KMS-11 (cell line): ENCODE data around the gene PTPRK.

Experiments
- H2AFZ ChIP-seq: fragments of 200-600 bp; sonication (generic); 2 replicates; pipeline ENCODE4 v1.6.1; 2016; ENCODE audit warnings: antibody characterized with exemption, mixed run types, low read depth
- H3K27ac ChIP-seq: fragments of 200-600 bp; sonication (generic); 2 replicates; pipeline ENCODE4 v1.6.1; 2016; ENCODE audit warnings: mild to moderate bottlenecking, mixed run types
- H3K27me3 ChIP-seq: fragments of 200-600 bp; sonication (generic); 2 replicates; pipeline ENCODE4 v1.6.1; 2017; ENCODE audit warnings: mild to moderate bottlenecking, low read depth, mixed run types, moderate library complexity; ENCODE audit not compliant: insufficient read depth
- H3K36me3 ChIP-seq: fragments of 200-600 bp; sonication (generic); 2 replicates; pipeline ENCODE4 v1.6.1; 2017; ENCODE audit warnings: mild to moderate bottlenecking, mixed run types; ENCODE audit not compliant: insufficient read depth
- H3K4me1 ChIP-seq: fragments of 200-600 bp; sonication (generic); 2 replicates; pipeline ENCODE4 v1.6.1; 2016; ENCODE audit warnings: mild to moderate bottlenecking, low read depth, mixed run types; ENCODE audit not compliant: poor library complexity, severe bottlenecking
- H3K4me2 ChIP-seq: fragments of 200-600 bp; sonication (generic); 2 replicates; pipeline ENCODE4 v1.7.0; 2016; ENCODE audit warnings: mild to moderate bottlenecking, mixed run types
- H3K4me3 ChIP-seq: fragments of 200-600 bp; sonication (generic); IDR thresholded peaks from 2 replicates; pipeline ENCODE4 v1.6.1; 2017; ENCODE audit warnings: low read depth, low read length, mixed read lengths; ENCODE audit not compliant: insufficient read depth
- H3K79me2 ChIP-seq: fragments of 200-600 bp; sonication (generic); 2 replicates; pipeline ENCODE4 v1.6.1; 2016; ENCODE audit warnings: low read depth, mixed run types; ENCODE audit not compliant: insufficient read depth
- H3K9ac ChIP-seq: fragments of 200-600 bp; sonication (generic); 2 replicates; pipeline ENCODE4 v1.6.1; 2016; ENCODE audit warnings: mild to moderate bottlenecking, mixed run types
- H4K20me1 ChIP-seq: fragments of 200-600 bp; sonication (generic); 2 replicates; pipeline ENCODE4 v1.6.1; 2016; ENCODE audit warnings: mild to moderate bottlenecking, mixed run types; ENCODE audit not compliant: insufficient read depth
- TF ChIP-seq, protein P1 (sequence below): fragments of 200-600 bp; sonication (generic); conservative IDR thresholded peaks from 2 replicates; pipeline ENCODE4 v1.6.1; 2017; ENCODE audit warnings: low read depth, mild to moderate bottlenecking, antibody characterized with exemption, low read length, moderate library complexity, mixed read lengths

The PTPRK gene

GRCh38 chr6:128290221-128290620 is 230.2 kb downstream of the PTPRK start:
- Histone ChIP-seq H2AFZ (no peak overlapping the region), H3K4me3 (no peak overlapping the region), H4K20me1 (no peaks in the 10 kb centered on the region), H3K36me3 (no peaks in the 10 kb centered on the region), H3K9ac (no peak overlapping the region), H3K4me1 (no peaks in the 10 kb centered on the region), H3K27me3 (no peaks in the 10 kb centered on the region), H3K4me2 (no peak overlapping the region), H3K27ac (no peak overlapping the region), H3K79me2 (no peaks in the 10 kb centered on the region)
- TF ChIP-seq, protein P1, sequence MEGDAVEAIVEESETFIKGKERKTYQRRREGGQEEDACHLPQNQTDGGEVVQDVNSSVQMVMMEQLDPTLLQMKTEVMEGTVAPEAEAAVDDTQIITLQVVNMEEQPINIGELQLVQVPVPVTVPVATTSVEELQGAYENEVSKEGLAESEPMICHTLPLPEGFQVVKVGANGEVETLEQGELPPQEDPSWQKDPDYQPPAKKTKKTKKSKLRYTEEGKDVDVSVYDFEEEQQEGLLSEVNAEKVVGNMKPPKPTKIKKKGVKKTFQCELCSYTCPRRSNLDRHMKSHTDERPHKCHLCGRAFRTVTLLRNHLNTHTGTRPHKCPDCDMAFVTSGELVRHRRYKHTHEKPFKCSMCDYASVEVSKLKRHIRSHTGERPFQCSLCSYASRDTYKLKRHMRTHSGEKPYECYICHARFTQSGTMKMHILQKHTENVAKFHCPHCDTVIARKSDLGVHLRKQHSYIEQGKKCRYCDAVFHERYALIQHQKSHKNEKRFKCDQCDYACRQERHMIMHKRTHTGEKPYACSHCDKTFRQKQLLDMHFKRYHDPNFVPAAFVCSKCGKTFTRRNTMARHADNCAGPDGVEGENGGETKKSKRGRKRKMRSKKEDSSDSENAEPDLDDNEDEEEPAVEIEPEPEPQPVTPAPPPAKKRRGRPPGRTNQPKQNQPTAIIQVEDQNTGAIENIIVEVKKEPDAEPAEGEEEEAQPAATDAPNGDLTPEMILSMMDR = no peak

GRCh38 chr6:128284128-128284527 is 236.3 kb downstream of the PTPRK start:
- Histone ChIP-seq H3K9ac (no peak overlapping the region), H3K79me2 (no peaks in the 10 kb centered on the region), H3K27me3 (no peaks in the 10 kb centered on the region), H3K27ac (no peak overlapping the region), H3K4me1 (no peaks in the 10 kb centered on the region), H2AFZ (no peak overlapping the region), H3K36me3 (no peaks in the 10 kb centered on the region), H3K4me2 (no peak overlapping the region), H3K4me3 (no peak overlapping the region), H4K20me1 (no peaks in the 10 kb centered on the region)
- TF ChIP-seq, protein P1 = no peak

DNA sequence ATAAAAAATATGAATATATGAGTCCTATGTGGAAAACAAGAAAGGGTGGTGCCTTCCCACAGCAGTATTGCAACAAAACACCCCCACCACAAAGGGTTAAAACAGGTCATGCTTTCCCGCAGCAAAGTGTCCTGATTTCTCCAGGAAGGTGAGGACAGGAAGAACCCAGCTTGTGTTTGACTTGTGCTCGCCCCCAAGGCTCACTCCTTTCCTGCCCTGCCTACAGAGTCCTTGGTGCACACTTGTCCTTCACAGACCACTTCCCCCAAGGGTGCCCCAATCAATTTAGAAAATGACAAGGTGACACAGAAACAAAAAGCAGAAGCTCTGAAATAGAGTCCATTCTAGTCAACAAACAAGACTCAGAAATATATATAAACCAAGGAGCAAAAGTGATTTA is 237.4 kb downstream of the PTPRK start:
- H2AFZ ChIP-seq = no peak overlapping the region
- no peak overlapping the region for H3K4me2 ChIP-seq
- H3K36me3 ChIP-seq = no peaks in the 10 kb centered on the region
- no peaks in the 10 kb centered on the region for H3K79me2 ChIP-seq
- no peak overlapping the region for H3K27ac ChIP-seq
- no peaks in the 10 kb centered on the region for H4K20me1 ChIP-seq
- H3K9ac ChIP-seq = no peak overlapping the region
- H3K27me3 ChIP-seq = no peaks in the 10 kb centered on the region
- no peaks in the 10 kb centered on the region for H3K4me1 ChIP-seq
- TF ChIP-seq, protein P1 = no peak
- H3K4me3 ChIP-seq = no peak overlapping the region

- Histone ChIP-seq H3K27me3 (no peaks in the 10 kb centered on the region), H3K27ac (no peak overlapping the region), H3K4me3 (no peak overlapping the region), H2AFZ (no peak overlapping the region), H3K4me1 (no peaks in the 10 kb centered on the region), H3K79me2 (no peaks in the 10 kb centered on the region), H4K20me1 (no peaks in the 10 kb centered on the region), H3K4me2 (no peak overlapping the region), H3K36me3 (no peaks in the 10 kb centered on the region), H3K9ac (no peak overlapping the region)
- TF ChIP-seq, protein P1 = no peak
Measured at GRCh38 chr6:128280960-128281359, 239.4 kb downstream of the PTPRK start.

- TF ChIP-seq, protein P1 = no peak
- H3K27me3 ChIP-seq = no peaks in the 10 kb centered on the region
- H2AFZ ChIP-seq = no peak overlapping the region
- H3K27ac ChIP-seq = no peak overlapping the region
- H3K4me3 ChIP-seq = no peak overlapping the region
- H3K36me3 ChIP-seq = no peaks in the 10 kb centered on the region
- H3K4me1 ChIP-seq = no peaks in the 10 kb centered on the region
- no peak overlapping the region for H3K9ac ChIP-seq
- no peaks in the 10 kb centered on the region for H3K79me2 ChIP-seq
- no peaks in the 10 kb centered on the region for H4K20me1 ChIP-seq
- no peak overlapping the region for H3K4me2 ChIP-seq
Measured at GRCh38 chr6:128280066-128280465, 240.3 kb downstream of the PTPRK start.
